SK-N-MC (cell line): ENCODE data around the gene RPA3.

Experiments
- EZH2 ChIP-seq: fragments of 200-600 bp; sonication (generic); IDR thresholded peaks from one replicate; pipeline ENCODE4 v1.6.1; 2017; ENCODE audit warnings: antibody characterized with exemption
- POLR2AphosphoS5 ChIP-seq: IDR thresholded peaks from 2 replicates; pipeline ENCODE4 v1.6.1; 2012; ENCODE audit warnings: mild to moderate bottlenecking, low read depth, low read length, borderline replicate concordance

- TF ChIP-seq EZH2 (no peak), POLR2AphosphoS5 (no peak)
Observed at GRCh38 chr7:7670490-7670889, 47.9 kb downstream of the RPA3 start.
